Stimulated activated CD4-positive, alpha-beta T cell treated with anti-CD3 and anti-CD28 coated beads, Interleukin-1b, Interleukin-23, amount 100 ng/mL, for 1 hour (primary cell): ENCODE measurements around the gene CREB5.

Experiments used
- DNase-seq, 2 donors: peaks; one replicate each; pipeline ENCODE4 v3.0.0-alpha.2; 2020; ENCODE audit warnings: low read depth in 2 of 2

The CREB5 gene

GRCh38 chr7:28681693-28682310 lies 269.5 kb downstream of the CREB5 start:
- DNase-seq, result no peak

DNA sequence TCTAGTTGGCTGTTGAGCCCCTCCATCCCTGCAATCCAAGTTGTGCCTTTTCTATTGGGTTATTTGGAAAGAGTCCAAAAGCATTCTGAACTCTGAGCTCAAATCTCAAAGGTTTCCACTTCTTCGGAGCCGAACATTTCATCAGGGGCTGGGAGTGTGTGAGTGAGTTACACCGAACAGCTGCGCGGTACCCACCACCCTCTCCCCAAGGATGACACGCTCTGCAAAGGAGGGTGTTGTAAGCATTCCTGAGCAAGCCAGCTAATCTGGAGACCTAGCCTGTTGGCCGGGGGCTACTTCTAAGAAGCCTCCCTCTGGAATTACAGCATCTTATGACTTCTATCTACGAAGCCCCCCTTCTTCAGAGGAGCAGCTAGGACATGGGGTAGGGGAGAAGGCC lies 270.5 kb downstream of the CREB5 start:
- DNase-seq, result no peak

- no peak for DNase-seq
Measured at GRCh38 chr7:28684650-28685241, 272.4 kb downstream of the CREB5 start.

DNA sequence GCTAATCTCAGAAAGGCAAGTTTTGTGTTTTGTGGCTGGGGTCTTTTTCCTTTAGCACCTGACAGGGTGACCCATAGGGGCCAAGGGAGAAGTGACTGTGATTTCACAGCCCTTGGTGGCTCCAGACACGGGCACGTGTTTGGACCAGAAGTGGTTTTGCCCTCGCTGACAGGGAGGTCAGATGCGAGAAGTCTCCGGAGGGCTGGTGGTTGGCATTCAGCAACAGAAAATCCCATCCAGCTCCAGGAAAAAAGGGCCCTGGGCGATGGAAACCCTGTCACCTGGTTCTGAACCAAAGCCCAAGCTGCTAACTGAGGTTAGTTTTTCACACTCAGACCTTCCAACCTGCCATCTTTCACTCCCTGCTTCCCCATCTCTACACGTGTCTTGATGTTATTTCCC lies 272.9 kb downstream of the CREB5 start:
- DNase-seq, result no peak

GRCh38 chr7:28685644-28686417 lies 273.5 kb downstream of the CREB5 start:
- no peak for DNase-seq

- DNase-seq, result no peak
Measured at GRCh38 chr7:28686418-28686800, 274.1 kb downstream of the CREB5 start.

GRCh38 chr7:28687537-28687936 lies 275.2 kb downstream of the CREB5 start:
- DNase-seq, result no peak

GRCh38 chr7:28688174-28688573 lies 275.9 kb downstream of the CREB5 start:
- no peak for DNase-seq

GRCh38 chr7:28688651-28689050 lies 276.3 kb downstream of the CREB5 start:
- DNase-seq, result no peak

DNA sequence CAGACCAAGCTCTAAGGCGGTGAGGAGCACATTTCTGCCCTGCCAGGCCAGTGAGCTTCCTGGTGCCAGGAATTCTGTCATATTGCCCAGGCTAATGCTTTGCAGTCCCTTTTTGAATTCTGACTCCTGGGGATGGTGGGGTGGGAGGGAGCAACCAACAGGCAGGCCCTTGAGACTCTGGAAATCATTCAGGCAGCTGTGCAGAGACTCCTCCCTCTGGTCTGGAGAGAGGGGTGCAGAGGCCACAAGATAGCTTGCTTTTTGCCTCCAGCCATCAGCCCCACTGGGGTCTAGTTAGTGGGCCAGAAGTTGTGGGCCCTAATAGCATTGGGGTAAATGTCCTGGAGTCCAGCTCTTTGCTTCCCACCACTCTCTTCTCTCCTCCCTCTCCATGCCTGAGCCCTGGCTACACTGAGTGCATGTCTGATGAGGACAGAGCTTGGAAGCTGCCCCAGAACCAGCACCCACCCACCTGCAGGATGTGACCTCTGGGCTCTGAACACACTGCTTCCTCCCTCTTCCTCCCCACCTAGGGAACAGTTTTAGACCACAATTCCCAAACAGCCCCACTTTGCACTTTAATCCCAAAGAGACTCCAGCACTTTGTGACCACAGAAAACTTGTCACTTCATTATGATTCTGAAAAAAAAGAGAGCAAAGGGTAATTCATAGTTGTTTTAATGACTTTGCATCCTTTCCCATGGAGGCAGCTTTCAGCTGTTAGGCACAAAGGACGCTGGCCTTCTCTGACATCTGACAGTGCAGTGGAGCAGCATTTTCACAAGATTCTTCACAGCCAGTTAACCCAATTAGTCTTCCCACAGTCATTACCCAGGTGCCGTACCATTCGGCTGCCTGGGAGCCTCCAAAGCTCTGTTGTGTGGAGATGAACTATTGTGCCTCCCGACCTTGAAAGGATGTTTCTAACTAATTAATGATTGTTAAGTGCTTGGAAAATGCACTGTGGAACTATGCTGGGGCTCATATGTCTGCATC lies 283.3 kb downstream of the CREB5 start:
- DNase-seq, result no peak

DNA sequence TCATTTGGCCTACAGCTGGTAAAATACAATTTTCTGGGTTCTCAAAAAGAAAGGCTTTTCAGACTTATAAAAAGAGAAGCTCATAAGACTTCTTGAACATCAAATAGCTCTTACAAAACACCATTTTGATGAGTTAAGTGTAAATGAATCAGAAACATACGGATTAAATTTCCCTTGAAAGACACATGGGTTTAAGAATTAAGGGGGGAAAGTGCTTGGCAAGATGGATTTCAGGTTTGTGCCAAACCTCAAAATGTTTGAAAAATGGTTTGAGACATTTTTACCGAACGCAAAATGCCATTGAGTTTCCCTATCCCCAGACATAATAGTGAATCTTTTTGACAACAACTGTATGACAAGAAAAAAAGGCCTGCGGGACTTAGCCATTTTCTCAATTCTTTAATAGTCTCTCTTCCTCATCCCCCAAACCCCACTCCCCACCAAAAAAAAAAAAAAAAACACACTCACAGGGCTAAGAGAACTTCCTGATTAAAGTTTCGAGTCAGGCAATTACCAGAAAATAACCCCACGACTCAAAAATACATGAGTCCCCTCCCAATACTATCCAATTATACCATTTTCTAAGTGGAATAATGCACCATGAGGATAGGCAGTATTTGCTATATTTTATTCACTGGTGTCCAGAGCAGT lies 285.7 kb downstream of the CREB5 start:
- DNase-seq, result no peak

- no peak for DNase-seq
Measured at GRCh38 chr7:28698840-28699239, 286.5 kb downstream of the CREB5 start.

DNA sequence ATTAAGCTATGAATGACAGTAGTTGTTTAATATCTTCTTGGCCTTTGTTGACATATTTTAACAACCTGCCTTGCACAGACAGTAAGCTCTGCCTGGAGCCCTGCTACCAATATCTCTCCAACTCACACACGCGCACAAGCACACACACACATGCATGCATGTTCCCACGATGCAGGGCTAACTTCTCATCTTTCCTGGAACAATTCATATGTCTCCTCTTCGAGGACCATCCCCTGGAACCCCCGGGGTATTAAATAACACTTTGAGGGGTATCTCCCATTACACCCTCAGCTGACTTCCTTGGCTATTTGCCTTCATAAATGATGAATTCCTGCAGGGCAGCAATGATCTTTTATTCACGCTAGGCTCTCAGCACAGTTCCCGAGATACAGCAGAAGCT lies 287.8 kb downstream of the CREB5 start:
- no peak for DNase-seq

- DNase-seq, result no peak
Measured at GRCh38 chr7:28700790-28701203, 288.5 kb downstream of the CREB5 start.

GRCh38 chr7:28701731-28702130 lies 289.4 kb downstream of the CREB5 start:
- DNase-seq, result no peak

GRCh38 chr7:28702171-28702570 lies 289.9 kb downstream of the CREB5 start:
- DNase-seq, result no peak

- DNase-seq, result no peak
Measured at GRCh38 chr7:28703037-28703765, 290.9 kb downstream of the CREB5 start.

DNA sequence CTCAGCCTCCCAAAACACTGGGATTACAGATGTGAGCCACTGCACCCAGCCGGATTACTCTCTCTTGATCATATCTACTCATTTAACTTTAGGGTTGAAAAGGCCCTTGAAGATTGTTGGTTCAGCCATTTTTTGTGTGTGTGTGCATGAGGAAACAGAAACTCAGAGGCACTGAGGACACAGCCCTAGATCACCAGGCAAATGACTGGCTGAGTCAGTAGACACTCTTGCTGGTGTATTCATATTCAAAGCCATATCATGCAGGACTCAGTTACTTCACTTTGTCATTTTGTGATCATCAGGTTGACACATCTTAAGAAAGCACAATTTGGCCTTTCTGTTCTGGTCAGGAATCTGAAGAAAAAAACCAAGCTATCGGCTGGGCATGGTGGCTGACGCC lies 292.4 kb downstream of the CREB5 start:
- DNase-seq, result no peak

- DNase-seq, result no peak
Measured at GRCh38 chr7:28705350-28705749, 293.0 kb downstream of the CREB5 start.

GRCh38 chr7:28706584-28706983 lies 294.3 kb downstream of the CREB5 start:
- no peak for DNase-seq

DNA sequence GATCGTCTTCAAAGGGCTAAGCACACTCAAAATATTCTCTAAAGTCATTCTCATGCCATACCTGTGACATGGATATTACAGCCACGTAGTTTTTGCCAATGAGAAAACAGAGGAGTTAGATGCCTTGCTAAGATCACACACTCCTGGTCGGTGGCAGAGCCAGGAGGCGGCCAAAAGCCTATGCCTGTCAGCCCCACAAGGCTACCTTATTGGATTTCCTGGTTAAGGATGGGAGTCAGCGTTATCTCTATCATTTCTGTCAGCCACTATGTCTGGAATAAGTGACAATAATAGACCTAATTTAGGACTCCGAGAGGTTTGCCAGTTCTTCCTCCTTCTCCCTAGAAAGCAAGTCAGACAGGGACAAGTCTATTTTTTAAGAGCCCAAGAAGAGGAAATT lies 295.0 kb downstream of the CREB5 start:
- no peak for DNase-seq
